RWPE1 (cell line): Measurements from ENCODE around the gene HOXD12.

ENCODE experiments used
- CTCF ChIA-PET: fragments of 350-600 bp; sonication (Branson Sonifier 250); formaldehyde crosslinking; extraction: SDS; loops from one replicate; lab custom pipeline; 2021; lab: Yijun Ruan, JAX
- POLR2A ChIA-PET: fragments of 400-600 bp; formaldehyde crosslinking; extraction: SDS; loops from one replicate; lab custom pipeline; 2020; ENCODE audit warnings: antibody characterized with exemption; ENCODE audit not compliant: low non-redundant PET; lab: Yijun Ruan, JAX
- DNase-seq: peaks from one replicate; pipeline ENCODE4 v3.0.0; 2012; ENCODE audit warnings: low spot score
- H3K27ac ChIP-seq: fragments of 450-650 bp; 2 replicates; pipeline ENCODE4 v1.5.1; 2017
- CTCF ChIP-seq: fragments of 450-650 bp; conservative IDR thresholded peaks from 2 replicates; pipeline ENCODE4 v1.5.1; 2017; ENCODE audit warnings: low read depth, mild to moderate bottlenecking

HOXD12 gene

GRCh38 chr2:176142281-176142680 is 42.7 kb downstream of the HOXD12 start:
- DNase-seq = no peak
- ChIA-PET POLR2A (no interaction called here), CTCF (interaction anchor here (2.9 to 3.0 kb wide), 2 partner anchors 412 to 496 kb away, joined by 20 to 34 read pairs; no protein-coding TSS in a partner anchor)
- no peak for TF ChIP-seq CTCF
- H3K27ac ChIP-seq = no peak overlapping the region

DNA sequence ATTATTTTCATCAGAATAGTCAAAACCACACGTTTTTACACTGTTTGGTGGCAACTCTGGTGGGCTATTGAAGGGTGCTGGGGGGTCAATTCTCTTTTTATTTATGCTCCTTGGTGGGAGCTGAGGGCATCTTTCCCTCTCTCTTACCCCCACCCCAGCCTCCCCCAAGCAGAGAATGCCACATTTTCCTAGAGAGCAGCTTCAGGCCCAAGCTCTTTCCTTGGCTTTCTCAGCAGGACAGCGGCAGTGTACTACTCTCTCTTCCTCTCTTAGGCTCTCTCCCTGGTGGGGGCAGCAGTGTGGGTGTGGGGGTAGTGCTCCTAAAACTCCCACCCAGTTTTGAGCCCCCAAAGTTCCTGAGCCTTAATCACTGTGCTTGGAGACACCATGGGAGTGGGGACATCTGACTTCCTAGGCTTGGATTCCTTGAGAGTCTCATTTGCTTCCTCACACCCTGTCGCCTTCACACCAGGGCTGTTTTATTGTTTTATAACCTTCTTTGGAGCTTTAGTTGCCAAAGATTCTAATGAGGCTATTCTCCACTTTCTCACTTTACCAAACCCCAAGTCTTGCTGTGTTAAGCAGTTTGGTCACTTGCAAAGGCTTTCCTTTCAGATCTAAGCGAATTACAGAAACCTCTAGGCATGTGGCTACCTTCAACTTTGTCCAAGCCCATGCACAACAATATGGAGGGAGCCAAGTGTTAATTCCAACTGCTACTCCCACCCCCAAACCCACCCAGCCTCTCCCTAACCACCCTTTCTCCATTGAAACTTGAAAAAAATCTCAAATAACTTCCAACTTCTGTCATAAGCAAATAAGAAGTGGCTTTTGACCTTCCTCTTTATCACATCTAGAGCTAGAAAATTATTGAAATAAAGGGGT is 45.7 kb downstream of the HOXD12 start:
- TF ChIP-seq CTCF = no peak
- ChIA-PET CTCF (interaction anchor here (0.6 to 1.3 kb wide), 3 partner anchors 309 to 691 kb away, joined by 3 read pairs; no protein-coding TSS in a partner anchor), POLR2A (no interaction called here)
- H3K27ac ChIP-seq = no peak overlapping the region
- no peak for DNase-seq

DNA sequence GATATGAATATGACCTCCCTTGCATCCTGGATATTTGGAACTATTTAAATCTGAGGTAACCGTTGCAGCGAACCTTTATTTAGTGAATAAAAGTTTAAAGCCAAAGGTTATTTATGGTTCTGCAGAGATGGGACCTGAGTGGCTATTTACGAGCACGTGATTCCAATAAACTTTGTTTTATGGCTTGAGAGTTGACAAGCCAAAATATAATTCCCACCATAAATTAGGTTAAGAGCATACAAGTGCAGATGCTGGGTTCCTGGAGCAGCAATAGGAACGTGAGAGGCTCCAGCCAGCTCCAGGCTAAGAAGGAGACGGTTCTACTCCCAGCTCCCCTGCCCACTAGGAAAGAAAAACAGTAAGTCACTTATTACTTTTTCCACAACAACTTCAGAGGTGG is 46.5 kb downstream of the HOXD12 start:
- ChIA-PET POLR2A (no interaction called here), CTCF (interaction anchor here (0.7 to 1.3 kb wide), 3 partner anchors 309 to 492 kb away, joined by 3 to 5 read pairs (median 3); no protein-coding TSS in a partner anchor)
- no peak for TF ChIP-seq CTCF

DNA sequence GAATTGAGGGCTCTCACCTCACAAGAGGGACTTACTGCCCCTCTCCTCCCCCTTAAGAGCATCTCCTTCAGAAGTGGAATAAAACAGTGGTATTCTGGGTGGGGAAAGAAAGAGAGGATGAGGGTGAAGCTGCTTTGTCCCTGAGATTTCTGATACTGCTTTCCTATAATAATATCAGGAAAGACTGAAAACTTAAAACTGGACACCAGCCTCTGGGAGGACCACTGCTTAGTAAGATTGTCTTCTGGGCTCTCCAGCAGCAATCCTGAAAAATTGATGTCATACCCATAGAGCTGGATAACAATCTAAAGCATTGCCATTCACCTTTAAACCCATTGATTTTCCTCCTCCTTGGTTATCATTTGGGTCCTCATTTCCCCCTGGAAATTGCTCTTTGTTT is 47.0 kb downstream of the HOXD12 start:
- no peak for DNase-seq
- CTCF ChIA-PET = interaction anchor here (1.0 to 1.4 kb wide), 3 partner anchors 308 to 492 kb away, joined by 3 to 5 read pairs (median 3); no protein-coding TSS in a partner anchor
- TF ChIP-seq CTCF = no peak
- no peak overlapping the region for H3K27ac ChIP-seq
- POLR2A ChIA-PET = no interaction called here

More for the DNA sequence above, 46.5 kb downstream of the HOXD12 start:
- no peak for DNase-seq
- H3K27ac ChIP-seq = no peak overlapping the region

- ChIA-PET POLR2A (no interaction called here), CTCF (interaction anchor here (0.6 to 1.4 kb wide), 4 partner anchors 9 to 491 kb away, joined by 3 to 5 read pairs (median 4); no protein-coding TSS in a partner anchor)
- H3K27ac ChIP-seq = no peak overlapping the region
- no peak for TF ChIP-seq CTCF
- no peak for DNase-seq
Measured at GRCh38 chr2:176147210-176147799, 47.7 kb downstream of the HOXD12 start.

DNA sequence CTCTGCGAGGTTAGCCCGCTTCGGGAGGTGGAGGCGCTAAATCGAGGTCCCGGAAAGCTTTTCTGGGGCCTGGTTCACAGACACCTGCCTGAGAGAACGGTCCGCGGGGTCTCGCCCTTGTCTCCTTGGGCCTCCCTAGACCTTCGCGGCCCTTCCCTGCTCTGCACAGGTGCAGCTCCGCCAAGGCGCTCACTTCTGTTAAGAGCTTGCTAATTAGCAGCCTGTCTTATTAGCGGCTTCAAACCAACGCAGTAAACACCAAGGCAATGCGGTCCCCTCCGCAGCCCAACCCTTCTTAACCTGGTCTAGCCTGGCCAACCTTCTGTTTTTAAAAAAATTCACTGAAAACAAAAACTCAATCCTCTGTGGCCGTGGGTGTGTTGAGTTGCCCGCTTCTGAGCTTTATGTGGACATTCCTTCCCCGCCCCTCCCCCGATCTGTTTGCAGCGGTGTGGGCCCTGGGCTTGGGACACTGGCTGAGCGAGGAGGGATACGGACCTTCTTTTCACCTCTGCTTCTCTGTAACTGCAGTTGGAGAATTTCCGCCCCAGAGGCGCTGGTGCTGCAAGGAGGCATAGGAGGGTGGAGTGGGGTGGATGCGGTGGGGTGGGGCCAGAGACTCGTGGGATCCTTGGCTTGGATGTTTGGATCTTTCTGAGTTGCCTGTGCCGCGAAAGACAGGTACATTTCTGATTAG is 48.4 kb downstream of the HOXD12 start:
- ChIA-PET CTCF (interaction anchor here (0.6 to 1.4 kb wide), 3 partner anchors 9 to 307 kb away, joined by 3 to 5 read pairs (median 3); no protein-coding TSS in a partner anchor), POLR2A (no interaction called here)
- TF ChIP-seq CTCF = no peak
- no peak for DNase-seq
- no peak overlapping the region for H3K27ac ChIP-seq
